ENCODE data around the gene PRSS1.
"Not testable (repeated sequence)": the region's sequence is repeated elsewhere in the genome, so short reads cannot be mapped to it uniquely, and the experiment has no call there.

Gene PRSS1

GRCh38 chr7:142773937-142774744 is 24.9 kb downstream of the PRSS1 start:
- no peak for DNase-seq (ENCODE audit: low spot score)

GRCh38 chr7:142774826-142775225 is 25.6 kb downstream of the PRSS1 start:
- DNase-seq (ENCODE audit: low spot score): no peak

DNA sequence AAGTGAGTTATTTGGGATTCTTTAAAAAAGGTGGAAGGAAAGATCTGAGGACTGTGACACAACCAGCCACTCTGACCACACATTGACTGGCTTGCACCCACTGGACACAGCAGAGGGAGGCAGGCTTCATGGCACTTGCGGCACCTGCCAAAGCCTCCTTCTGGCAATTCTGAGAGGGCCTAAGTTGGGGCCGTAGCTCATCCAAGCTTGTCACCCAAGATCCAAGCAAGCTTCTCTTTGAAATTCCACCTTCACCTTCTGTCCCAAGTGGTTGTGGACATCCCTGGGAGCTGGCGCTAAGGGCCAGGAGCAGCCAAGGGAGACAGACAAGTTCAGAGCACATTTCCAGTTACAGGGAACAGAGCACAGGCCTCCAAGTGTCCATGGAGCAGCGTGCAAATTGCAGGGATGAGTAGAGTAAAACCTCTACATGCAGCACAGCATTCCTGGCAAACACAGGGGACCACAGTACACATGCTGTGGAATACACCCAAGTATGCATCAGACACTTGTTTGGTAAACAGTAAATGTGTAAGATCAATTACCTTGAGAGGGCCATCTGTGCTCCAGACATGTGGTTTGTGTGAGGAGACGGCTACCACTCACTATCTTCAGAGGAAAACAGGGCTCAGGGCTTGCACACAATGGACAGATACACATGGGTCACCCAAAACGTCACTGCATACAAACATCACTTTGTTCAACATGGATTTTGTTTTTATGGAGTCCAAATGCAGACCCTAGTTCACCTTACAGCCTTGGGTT is 26.3 kb downstream of the PRSS1 start:
- not testable (repeated sequence) for DNase-seq (ENCODE audit: low spot score)

GRCh38 chr7:142776206-142776844 is 27.1 kb downstream of the PRSS1 start:
- DNase-seq (ENCODE audit: low spot score): no peak

DNA sequence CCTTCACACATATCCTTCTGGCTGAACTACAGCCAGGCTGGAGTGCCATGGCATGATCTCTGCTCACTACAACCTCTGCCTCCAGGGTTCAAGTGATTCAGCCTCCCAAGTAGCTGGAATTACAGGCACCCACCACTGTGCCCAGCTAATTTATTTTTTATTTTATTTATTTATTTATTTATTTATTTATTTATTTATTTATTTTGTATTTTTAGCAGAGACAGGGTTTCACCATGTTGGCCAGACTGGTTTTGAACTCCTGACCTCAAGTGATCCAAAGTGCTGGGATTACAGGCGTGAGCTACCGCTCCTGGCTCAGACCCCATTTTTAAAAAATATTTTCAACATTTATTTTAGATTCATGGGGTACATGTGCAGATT is 27.6 kb downstream of the PRSS1 start:
- not testable (repeated sequence) for DNase-seq (ENCODE audit: low spot score)

DNA sequence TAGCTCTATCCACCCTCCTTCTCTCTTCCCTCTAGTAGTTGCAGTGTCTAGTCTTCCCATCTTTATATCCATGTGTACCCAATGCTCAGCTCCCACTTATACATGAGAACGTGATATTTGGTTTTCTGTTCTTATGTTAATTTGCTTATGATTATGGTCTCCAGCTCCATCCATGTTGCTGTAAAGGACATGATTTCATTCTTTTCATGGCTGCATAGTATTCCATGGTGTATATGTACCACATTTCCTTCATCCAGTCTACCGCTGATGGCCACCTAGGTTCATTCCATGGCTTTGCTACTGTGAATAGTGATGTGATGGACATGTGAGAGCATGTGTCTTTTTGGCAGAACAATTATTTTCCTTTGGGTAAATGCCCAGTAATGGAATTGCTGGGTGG is 28.0 kb downstream of the PRSS1 start:
- DNase-seq (ENCODE audit: low spot score): no peak

GRCh38 chr7:142782922-142783900 is 33.9 kb downstream of the PRSS1 start:
- peak; percentile 82 for DNase-seq (ENCODE audit: low spot score)

DNA sequence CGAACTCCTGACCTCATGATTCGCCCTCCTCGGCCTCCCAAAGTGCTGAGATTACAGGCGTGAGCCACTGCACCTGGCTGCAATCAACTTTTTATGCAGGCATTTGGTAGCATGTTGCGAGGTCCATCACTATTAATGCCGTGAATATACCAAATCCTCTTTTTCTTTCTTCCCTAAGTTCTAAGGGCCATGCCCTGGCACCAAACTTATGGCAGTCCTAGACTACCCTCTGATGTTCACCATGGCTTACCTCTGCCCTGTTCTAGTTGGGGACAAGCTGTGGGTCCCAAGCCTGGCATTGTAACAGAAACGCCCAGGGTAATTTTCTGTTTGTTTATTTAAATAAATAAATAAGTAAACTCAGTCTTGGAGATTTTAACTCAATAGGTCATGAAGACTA is 34.8 kb downstream of the PRSS1 start:
- DNase-seq (ENCODE audit: low spot score): peak; percentile 0

- DNase-seq (ENCODE audit: low spot score): peak; percentile 63
These were observed 35.4 kb downstream of the PRSS1 start for GRCh38 chr7:142784716-142785115.

DNA sequence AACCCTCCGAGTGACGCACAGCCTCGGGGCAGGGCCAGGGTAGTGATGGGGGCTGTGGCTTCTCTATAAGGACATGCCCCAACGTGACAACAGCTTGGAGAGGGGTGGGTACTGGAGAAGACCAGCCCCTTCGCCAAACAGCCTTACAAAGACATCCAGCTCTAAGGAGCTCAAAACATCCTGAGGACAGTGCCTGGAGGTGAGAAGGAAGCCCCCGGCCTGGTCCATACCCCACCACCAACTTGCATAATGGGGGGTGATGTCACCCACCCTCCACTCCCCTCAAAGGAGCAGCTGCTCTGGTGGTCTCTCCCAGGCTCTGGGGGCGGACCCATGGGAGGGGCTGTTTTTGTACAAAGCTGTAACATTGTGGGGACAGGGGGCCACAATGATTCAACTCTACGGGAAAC is 36.6 kb downstream of the PRSS1 start:
- DNase-seq (ENCODE audit: low spot score): peak; percentile 87

- peak; percentile 0 for DNase-seq (ENCODE audit: low spot score)
These were observed 37.9 kb downstream of the PRSS1 start for GRCh38 chr7:142787034-142787768.

- peak; percentile 5 for DNase-seq (ENCODE audit: low spot score)
These were observed 38.5 kb downstream of the PRSS1 start for GRCh38 chr7:142787783-142788182.

DNA sequence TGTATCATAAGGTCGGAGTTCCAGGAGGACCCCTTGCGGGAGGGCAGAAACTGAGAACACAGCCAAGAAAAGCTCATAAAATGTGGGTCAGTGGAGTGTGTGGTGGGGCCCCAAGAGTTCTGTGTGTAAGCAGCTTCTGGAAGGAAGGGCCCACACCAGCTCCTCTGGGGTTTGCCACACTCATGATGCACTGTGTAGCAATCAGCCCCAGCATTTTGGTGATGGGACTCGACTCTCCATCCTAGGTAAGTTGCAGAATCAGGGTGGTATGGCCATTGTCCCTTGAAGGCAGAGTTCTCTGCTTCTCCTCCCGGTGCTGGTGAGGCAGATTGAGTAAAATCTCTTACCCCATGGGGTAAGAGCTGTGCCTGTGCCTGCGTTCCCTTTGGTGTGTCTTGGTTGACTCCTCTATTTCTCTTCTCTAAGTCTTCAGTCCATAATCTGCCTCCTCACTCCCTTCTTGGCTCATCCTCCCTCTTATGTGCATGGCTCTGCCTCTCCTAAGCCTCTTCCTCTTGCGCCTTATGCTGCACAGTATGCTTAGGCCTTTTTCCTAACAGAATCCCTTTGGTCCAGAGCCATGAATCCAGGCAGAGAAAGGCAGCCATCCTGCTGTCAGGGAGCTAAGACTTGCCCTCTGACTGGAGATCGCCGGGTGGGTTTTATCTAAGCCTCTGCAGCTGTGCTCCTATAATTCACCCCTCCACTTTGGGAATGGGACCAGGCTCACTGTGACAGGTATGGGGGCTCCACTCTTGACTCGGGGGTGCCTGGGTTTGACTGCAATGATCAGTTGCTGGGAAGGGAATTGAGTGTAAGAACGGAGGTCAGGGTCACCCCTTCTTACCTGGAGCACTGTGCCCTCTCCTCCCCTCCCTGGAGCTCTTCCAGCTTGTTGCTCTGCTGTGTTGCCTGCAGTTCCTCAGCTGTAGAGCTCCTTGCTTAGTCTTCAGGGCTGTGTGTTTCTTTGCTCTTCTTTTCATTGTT is 39.3 kb downstream of the PRSS1 start:
- DNase-seq (ENCODE audit: low spot score): peak; percentile 24

- DNase-seq (ENCODE audit: low spot score): peak; percentile 38
These were observed 40.2 kb downstream of the PRSS1 start for GRCh38 chr7:142789441-142789840.

DNA sequence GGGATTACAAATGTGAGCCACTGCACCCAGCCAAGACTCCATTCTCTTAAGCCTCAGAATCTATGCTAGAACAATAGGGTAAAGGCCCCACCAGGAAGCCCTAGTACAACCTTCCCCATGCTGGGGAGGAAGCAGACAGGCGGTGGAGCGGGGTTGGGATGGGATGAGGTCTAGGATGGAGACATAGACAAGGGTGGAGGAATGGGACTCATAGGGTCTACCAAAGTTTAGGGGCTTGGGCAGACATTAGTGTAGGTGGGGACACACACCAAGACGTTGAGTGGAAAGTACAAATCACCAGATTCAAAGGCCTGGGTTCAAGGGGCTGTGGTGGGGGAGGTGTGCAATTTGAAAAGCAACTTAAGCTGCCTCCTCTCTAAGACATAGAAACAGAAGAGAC is 40.8 kb downstream of the PRSS1 start:
- peak; percentile 27 for DNase-seq (ENCODE audit: low spot score)

DNA sequence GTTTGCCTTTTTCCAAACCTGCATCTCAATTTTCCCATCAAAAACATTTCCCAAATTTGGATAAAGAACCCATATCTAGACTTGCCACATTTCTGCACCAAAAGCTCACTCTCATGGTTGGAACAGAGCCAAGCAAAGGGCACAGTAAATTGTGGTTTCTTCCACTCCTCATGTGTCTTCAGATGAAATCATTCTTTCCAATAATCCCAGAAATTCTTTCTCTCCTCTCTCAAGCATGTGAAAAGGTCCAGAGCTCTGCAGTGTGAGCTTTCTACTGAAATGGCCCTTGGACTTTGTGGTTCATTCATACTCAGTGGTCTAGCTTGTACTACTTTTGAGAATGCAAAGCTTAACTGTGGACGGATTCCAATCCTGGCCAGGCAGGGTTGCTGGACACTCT is 41.3 kb downstream of the PRSS1 start:
- DNase-seq (ENCODE audit: low spot score): peak; percentile 15

DNA sequence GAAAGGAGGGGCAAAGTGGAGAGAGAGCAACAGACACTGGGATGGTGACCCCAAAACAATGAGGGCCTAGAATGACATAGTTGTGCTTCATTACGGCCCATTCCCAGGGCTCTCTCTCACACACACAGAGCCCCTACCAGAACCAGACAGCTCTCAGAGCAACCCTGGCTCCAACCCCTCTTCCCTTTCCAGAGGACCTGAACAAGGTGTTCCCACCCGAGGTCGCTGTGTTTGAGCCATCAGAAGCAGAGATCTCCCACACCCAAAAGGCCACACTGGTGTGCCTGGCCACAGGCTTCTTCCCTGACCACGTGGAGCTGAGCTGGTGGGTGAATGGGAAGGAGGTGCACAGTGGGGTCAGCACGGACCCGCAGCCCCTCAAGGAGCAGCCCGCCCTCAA is 42.2 kb downstream of the PRSS1 start:
- peak; percentile 0 for DNase-seq (ENCODE audit: low spot score)

- no peak for DNase-seq (ENCODE audit: low spot score)
These were observed 42.9 kb downstream of the PRSS1 start for GRCh38 chr7:142792129-142792528.

GRCh38 chr7:142792593-142792992 is 43.3 kb downstream of the PRSS1 start:
- DNase-seq (ENCODE audit: low spot score): no peak

DNA sequence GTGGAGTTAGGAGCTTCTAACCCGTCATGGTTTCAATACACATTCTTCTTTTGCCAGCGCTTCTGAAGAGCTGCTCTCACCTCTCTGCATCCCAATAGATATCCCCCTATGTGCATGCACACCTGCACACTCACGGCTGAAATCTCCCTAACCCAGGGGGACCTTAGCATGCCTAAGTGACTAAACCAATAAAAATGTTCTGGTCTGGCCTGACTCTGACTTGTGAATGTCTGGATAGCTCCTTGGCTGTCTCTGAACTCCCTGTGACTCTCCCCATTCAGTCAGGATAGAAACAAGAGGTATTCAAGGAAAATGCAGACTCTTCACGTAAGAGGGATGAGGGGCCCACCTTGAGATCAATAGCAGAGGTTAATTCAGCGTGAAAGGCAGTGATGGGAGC is 43.9 kb downstream of the PRSS1 start:
- DNase-seq (ENCODE audit: low spot score): no peak

All from CD4-positive, alpha-beta T cell treated with Interleukin-2 at 100 ng/mL for 4 hours (primary cell).